Naive thymus-derived CD4-positive, alpha-beta T cell (primary cell): ENCODE data around the gene SCGB1C1. TPM values are rescaled to one million over a fixed set of nuclear protein-coding genes. Genes with fewer than 3 reads are reported as not detected.
A peak's percentile ranks its signal among the peaks of the same experiment; 100 is the strongest.

Experiments
- ATAC-seq: fragments of 150-1000 bp; cut with Tn5 transposase; 2 replicates; pipeline ENCODE4 v1.10.0; 2021; ENCODE audit warnings: mild to moderate bottlenecking, moderate library complexity
- CTCF ChIA-PET: fragments of 350-600 bp; sonication (Branson Sonifier 250); formaldehyde crosslinking; loops from one replicate; lab custom pipeline; 2021; ENCODE audit warnings: antibody characterized with exemption; lab: Charles Lee
- POLR2A ChIA-PET: fragments of 350-600 bp; sonication (Branson Sonifier 250); formaldehyde crosslinking; loops from one replicate; lab custom pipeline; 2021; ENCODE audit warnings: antibody characterized with exemption, inconsistent platforms; lab: Charles Lee
- DNase-seq, 9 donors: peaks; one replicate each; pipeline versions ENCODE4 v3.0.0 to v3.0.0-alpha.2; 2020 to 2022; ENCODE audit warnings: mixed read lengths in 1 of 9
- H3K27ac ChIP-seq: one replicate; pipeline ENCODE4 v1.7.0; 2013; ENCODE audit warnings: mild to moderate bottlenecking, low read depth, low read length, moderate library complexity
- H3K27me3 ChIP-seq, 2 donors: one replicate each; pipeline ENCODE4 v1.7.0; 2013; ENCODE audit warnings: low read length in 2 of 2, mild to moderate bottlenecking in 2 of 2, moderate library complexity in 2 of 2; ENCODE audit not compliant: control insufficient read depth in 2 of 2, insufficient read depth in 2 of 2
- H3K36me3 ChIP-seq, 3 experiments: 1 replicate in 2 of 3; 2 replicates in 1 of 3; pipeline ENCODE4 v1.7.0; 2013; ENCODE audit warnings: low read length in 3 of 3, mild to moderate bottlenecking in 3 of 3, moderate library complexity in 1 of 3; ENCODE audit not compliant: insufficient read depth in 3 of 3, control insufficient read depth in 2 of 3
- H3K4me1 ChIP-seq, 2 donors: one replicate each; pipeline ENCODE4 v1.7.0; 2013; ENCODE audit warnings: low read length in 2 of 2, mild to moderate bottlenecking in 2 of 2, moderate library complexity in 1 of 2; ENCODE audit not compliant: control insufficient read depth in 2 of 2, insufficient read depth in 2 of 2
- H3K4me3 ChIP-seq: 2 replicates; pipeline ENCODE4 v1.7.0; 2013; ENCODE audit warnings: mild to moderate bottlenecking, low read length
- H3K9me3 ChIP-seq, 3 experiments: 1 replicate in 2 of 3; 2 replicates in 1 of 3; pipeline ENCODE4 v1.7.0; 2013; ENCODE audit warnings: low read length in 3 of 3; ENCODE audit not compliant: control insufficient read depth in 2 of 3
- H3K27ac Mint-ChIP-seq, 9 donors: one replicate each; pipeline ENCODE4 v1.8.0; 2020 to 2022; ENCODE audit warnings: mixed read lengths in 9 of 9, mild to moderate bottlenecking in 8 of 9, moderate library complexity in 5 of 9, inconsistent platforms in 2 of 9
- H3K27me3 Mint-ChIP-seq, 5 donors: one replicate each; pipeline ENCODE4 v1.8.0; 2021 to 2022; ENCODE audit warnings: mixed read lengths in 5 of 5, mild to moderate bottlenecking in 1 of 5
- H3K36me3 Mint-ChIP-seq, 5 donors: one replicate each; pipeline ENCODE4 v1.8.0; 2020 to 2022; ENCODE audit warnings: mixed read lengths in 5 of 5, mild to moderate bottlenecking in 3 of 5, inconsistent platforms in 1 of 5
- H3K4me1 Mint-ChIP-seq, 7 donors: one replicate each; pipeline ENCODE4 v1.8.0; 2020 to 2022; ENCODE audit warnings: mixed read lengths in 7 of 7, mild to moderate bottlenecking in 3 of 7, inconsistent platforms in 1 of 7
- H3K4me3 Mint-ChIP-seq, 10 donors: one replicate each; pipeline ENCODE4 v1.8.0; 2020 to 2022; ENCODE audit warnings: mild to moderate bottlenecking in 10 of 10, mixed read lengths in 10 of 10, moderate library complexity in 6 of 10, inconsistent platforms in 2 of 10
- H3K9me3 Mint-ChIP-seq, 11 donors: one replicate each; pipeline ENCODE4 v1.8.0; 2020 to 2022; ENCODE audit warnings: mixed read lengths in 11 of 11, mild to moderate bottlenecking in 4 of 11, inconsistent platforms in 1 of 11, moderate library complexity in 1 of 11
- intact Hi-C, 2 donors: fragments of 100-400 bp; cut with micrococcal nuclease; formaldehyde crosslinking; loops; one replicate each; pipeline ENCODE4 v1.15.1; 2023
- polyA plus RNA-seq, 2 donors: library from polyadenylated mRNA; unstranded; fragments of 300-500 nt; fragmentation: Illumina TruSeq; gene quantifications; one replicate each; pipeline ENCODE4 v1.2.3, GENCODE V29; 2021
- total RNA-seq, 6 experiments: library from RNA in 5 of 6; stranded (reverse) in 5 of 6; gene quantifications; 1 replicate in 5 of 6; 2 replicates in 1 of 6; pipeline ENCODE4 v1.2.3 and lab custom pipeline; 2021 to 2026

Gene SCGB1C1
- total and polyA plus RNA-seq, 7 experiments from 2014 or later = not detected

DNA sequence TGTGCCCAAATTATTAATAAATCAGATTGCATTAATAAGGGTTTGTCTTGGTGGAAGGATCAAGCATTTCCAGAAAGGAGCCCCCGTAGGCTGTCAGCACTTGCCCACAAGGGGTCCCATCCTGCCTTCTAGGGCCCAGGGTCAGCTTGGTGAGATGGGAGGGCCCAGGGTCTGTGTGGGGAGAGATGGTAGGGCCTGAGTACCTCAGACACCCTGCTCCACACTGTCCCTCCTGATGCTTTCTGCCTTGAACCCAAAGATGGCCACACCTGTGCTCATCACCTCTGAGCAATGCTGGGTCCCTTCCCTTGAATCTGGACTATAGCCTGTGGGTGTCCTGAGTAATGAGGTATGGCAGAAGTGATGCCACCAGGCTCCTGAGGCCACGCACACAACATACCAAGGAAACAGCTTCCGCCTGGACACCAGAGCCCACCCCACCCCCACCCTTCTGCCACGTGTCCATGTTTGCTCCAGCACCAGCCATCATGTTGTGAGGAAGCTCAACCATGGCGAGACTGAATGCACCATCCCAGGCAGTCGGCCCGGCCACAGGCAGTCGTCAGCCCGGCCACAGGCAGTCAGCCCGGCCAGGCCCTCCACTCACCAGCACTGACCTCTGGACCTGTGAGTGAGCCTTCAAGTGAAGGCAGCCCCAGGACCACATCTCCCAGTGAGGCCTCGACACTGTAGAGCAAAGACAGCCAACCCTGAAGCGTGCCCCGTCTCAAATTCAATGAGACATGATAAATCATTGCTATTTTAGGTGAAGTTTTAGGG, 7.5 kb downstream of the SCGB1C1 start:
- Mint-ChIP-seq H3K4me1 (peaks cover 26 to 49% (median 41%) of the 10 kb centered on the region in 7 donors), H3K9me3 (no peaks in the 10 kb centered on the region), H3K27me3 (no peaks in the 10 kb centered on the region), H3K4me3 (no peak overlapping the region), H3K27ac (peak overlapping the region in 5 of 9 donors; percentile 26 to 94 (median 76)), H3K36me3 (peaks cover 0 to 15% (median 8%) of the 10 kb centered on the region in 5 donors)
- Histone ChIP-seq H3K4me1 (peaks cover 9 to 40% of the 10 kb centered on the region in 2 donors), H3K36me3 (peaks cover 8 to 24% (median 8%) of the 10 kb centered on the region in 3 experiments), H3K27me3 (no peaks in the 10 kb centered on the region), H3K4me3 (no peak overlapping the region), H3K27ac (no peak overlapping the region), H3K9me3 (no peaks in the 10 kb centered on the region)
- ATAC-seq (no peak), DNase-seq (peak in 1 of 9 donors; percentile 5)
- ChIA-PET CTCF (no interaction called here), POLR2A (interaction anchor here (0.9 kb wide), 1 partner anchor 35 kb away, joined by 3 read pairs; no protein-coding TSS in a partner anchor)
- intact Hi-C loops = no loop called here

DNA sequence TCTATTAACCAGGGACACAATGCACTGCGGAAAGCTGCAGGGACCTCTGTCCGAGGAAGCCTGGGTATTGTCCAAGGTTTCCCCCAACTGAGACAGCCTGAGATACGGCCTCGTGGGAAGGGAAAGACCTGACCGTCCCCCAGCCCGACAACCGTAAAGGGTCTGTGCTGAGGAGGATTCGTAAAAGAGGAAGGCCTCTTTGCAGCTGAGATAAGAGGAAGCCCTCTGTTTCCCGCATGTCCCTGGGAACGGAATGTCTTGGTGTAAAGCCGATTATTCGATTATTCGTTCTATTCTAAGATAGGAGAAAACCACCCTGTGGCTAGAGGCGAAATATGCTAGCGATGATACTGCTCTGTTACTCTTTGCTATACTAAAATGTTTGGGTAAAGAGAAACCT, 9.1 kb downstream of the SCGB1C1 start:
- no peak overlapping the region for H3K4me3 ChIP-seq

DNA sequence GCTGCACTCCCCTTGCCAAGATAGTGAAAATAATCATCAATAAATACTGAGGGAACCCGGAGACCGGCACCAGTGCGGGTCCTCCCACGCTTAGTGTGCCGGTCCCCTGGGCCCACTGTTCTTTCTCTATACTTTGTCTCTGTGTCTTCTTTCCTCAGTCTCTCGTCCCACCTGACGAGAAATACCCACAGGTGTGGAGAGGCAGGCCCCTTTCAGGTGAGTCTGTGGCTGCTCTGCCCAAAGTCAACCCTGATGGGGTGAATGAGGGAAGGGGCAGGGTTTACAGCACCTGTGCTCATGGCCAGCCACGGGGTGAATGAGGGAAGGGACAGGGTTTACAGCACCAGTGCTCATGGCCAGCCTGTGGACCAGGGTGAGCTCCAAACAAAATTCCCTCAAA, 9.6 kb downstream of the SCGB1C1 start:
- intact Hi-C loops = no loop called here
- peaks cover 0 to 18% (median 8%) of the 10 kb centered on the region in 5 donors for H3K36me3 Mint-ChIP-seq
- no peaks in the 10 kb centered on the region for H3K27me3 Mint-ChIP-seq
- Histone ChIP-seq H3K4me3 (no peak overlapping the region), H3K9me3 (no peaks in the 10 kb centered on the region), H3K4me1 (peaks cover 22 to 50% of the 10 kb centered on the region in 2 donors), H3K27me3 (no peaks in the 10 kb centered on the region), H3K27ac (peak overlapping the region; percentile 51), H3K36me3 (peaks cover 8 to 36% (median 10%) of the 10 kb centered on the region in 3 experiments)
- H3K4me3 Mint-ChIP-seq = peak overlapping the region; percentile 15 to 72 (median 58)
- ChIA-PET CTCF (no interaction called here), POLR2A (interaction anchor here (0.6 to 1.1 kb wide), 2 partner anchors 9 to 209 kb away, joined by 3 to 4 read pairs; no protein-coding TSS in a partner anchor)
- peaks cover 26 to 59% (median 51%) of the 10 kb centered on the region in 7 donors for H3K4me1 Mint-ChIP-seq
- no peak for ATAC-seq
- DNase-seq = peak in 2 of 9 donors; percentile 8 to 20
- peak overlapping the region; percentile 43 to 94 (median 87) for H3K27ac Mint-ChIP-seq
- no peaks in the 10 kb centered on the region for H3K9me3 Mint-ChIP-seq

More for the DNA sequence above, 9.1 kb downstream of the SCGB1C1 start:
- Mint-ChIP-seq H3K27me3 (no peaks in the 10 kb centered on the region), H3K36me3 (peaks cover 0 to 18% (median 8%) of the 10 kb centered on the region in 5 donors), H3K27ac (peak overlapping the region; percentile 5 to 94 (median 87)), H3K9me3 (no peaks in the 10 kb centered on the region), H3K4me3 (peak overlapping the region; percentile 1 to 72 (median 58)), H3K4me1 (peaks cover 26 to 59% (median 51%) of the 10 kb centered on the region in 7 donors)
- ChIA-PET POLR2A (no interaction called here), CTCF (no interaction called here)
- peaks cover 22 to 50% of the 10 kb centered on the region in 2 donors for H3K4me1 ChIP-seq
- peaks cover 8 to 33% (median 10%) of the 10 kb centered on the region in 3 experiments for H3K36me3 ChIP-seq
- H3K9me3 ChIP-seq = no peaks in the 10 kb centered on the region
- intact Hi-C loops = no loop called here
- ATAC-seq = no peak
- DNase-seq = peak in 3 of 9 donors; percentile 6 to 19 (median 16)
- no peaks in the 10 kb centered on the region for H3K27me3 ChIP-seq
- H3K27ac ChIP-seq = peak overlapping the region; percentile 51

DNA sequence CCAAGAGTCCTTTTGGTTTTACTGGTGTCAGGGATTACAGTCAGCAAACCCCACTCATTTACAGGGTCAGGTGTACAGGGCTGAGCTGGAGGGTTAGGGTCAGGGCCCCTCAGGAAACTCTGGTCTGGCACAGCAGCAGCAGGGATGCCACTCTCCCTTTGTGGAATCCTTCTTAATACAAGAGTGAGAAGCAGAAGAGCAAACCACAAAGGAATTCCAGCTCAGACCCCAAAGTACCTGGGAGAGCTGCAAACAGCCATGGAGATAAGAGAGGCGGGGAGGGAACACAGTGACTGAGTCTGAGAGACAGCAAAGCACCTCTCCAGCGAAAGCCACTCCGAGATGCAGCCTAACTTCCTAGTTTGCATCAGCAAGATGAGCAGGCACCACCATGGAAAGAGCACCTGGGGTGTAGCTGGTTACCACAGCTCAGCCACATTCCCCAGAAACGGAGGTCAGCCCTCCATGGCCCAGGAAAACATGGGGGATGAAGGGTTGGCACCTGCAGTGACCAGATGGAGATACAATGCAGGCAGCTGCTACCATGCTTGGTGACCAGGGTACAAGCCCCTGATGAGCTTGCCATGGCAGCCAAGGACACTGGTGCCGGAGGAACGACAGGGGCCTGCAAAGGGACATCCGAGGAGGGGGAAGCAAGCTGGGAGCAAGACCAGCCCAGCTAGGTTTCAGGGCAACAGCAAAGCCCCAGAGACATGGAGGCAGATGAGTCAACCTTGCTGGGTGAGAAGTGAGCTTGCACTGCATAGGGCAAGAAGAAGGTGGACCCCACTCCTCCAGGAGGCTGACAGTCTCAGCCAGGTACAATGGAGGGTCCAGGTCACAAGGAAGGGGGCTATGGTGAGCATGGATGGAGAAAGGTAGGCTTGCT, 10.4 kb downstream of the SCGB1C1 start:
- Mint-ChIP-seq H3K9me3 (peaks cover 0 to 2% (median 0%) of the 10 kb centered on the region in 11 donors), H3K27ac (peak overlapping the region; percentile 42 to 94 (median 87)), H3K36me3 (peaks cover 0 to 18% (median 8%) of the 10 kb centered on the region in 5 donors), H3K4me1 (peaks cover 26 to 62% (median 51%) of the 10 kb centered on the region in 7 donors), H3K27me3 (no peaks in the 10 kb centered on the region), H3K4me3 (peak overlapping the region in 5 of 10 donors; percentile 27 to 47 (median 36))
- DNase-seq (peak in 1 of 9 donors; percentile 20), ATAC-seq (no peak)
- intact Hi-C loops = no loop called here
- Histone ChIP-seq H3K27me3 (no peaks in the 10 kb centered on the region), H3K9me3 (no peaks in the 10 kb centered on the region), H3K36me3 (peaks cover 8 to 36% (median 10%) of the 10 kb centered on the region in 3 experiments), H3K4me1 (peaks cover 22 to 50% of the 10 kb centered on the region in 2 donors), H3K27ac (peak overlapping the region; percentile 51), H3K4me3 (no peak overlapping the region)
- ChIA-PET POLR2A (interaction anchor here (0.6 to 1.4 kb wide), 4 partner anchors 9 to 209 kb away, joined by 3 to 4 read pairs (median 3); no protein-coding TSS in a partner anchor), CTCF (no interaction called here)

DNA sequence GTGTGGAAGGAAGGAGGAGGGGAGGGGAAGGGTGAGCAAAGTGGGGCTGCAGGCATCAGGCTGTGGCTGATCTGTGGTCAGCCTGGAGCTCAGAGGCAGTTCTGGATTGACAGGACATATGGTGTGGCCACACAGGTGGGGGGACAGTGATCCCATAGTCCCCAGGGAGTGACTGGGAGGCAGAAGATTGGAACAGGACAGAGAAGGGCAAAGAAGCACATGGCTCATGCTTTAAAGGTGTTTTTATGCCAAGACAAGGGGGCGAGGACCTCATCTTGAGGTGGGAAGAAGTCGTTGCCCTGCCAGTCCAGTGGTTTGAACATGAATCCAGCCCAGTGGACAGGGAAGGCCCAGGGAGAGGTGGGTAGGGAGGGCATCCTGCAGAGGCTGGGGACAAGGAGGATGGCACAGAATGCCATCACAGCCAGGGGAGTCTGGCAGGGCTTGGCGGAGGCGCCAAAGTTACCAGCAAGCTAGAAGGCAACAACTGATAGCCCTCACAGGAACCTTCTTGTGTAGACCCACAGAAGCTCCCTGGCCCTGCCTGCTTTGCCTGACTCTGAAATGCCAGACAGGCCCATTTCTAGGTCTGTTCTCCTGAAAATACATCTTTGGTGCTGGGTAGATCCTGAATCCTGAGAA, 11.2 kb downstream of the SCGB1C1 start:
- no peak overlapping the region for H3K4me3 ChIP-seq
- H3K27me3 ChIP-seq = no peaks in the 10 kb centered on the region
- no peak for ATAC-seq
- ChIA-PET POLR2A (interaction anchor here (0.9 to 1.4 kb wide), 3 partner anchors 8 to 203 kb away, joined by 3 to 4 read pairs (median 3); no protein-coding TSS in a partner anchor), CTCF (no interaction called here)
- peak overlapping the region; percentile 51 for H3K27ac ChIP-seq
- peak overlapping the region in 8 of 9 donors; percentile 22 to 88 (median 76) for H3K27ac Mint-ChIP-seq
- peaks cover 0 to 4% (median 0%) of the 10 kb centered on the region in 11 donors for H3K9me3 Mint-ChIP-seq
- peaks cover 8 to 36% (median 10%) of the 10 kb centered on the region in 3 experiments for H3K36me3 ChIP-seq
- intact Hi-C loops = no loop called here
- peaks cover 0 to 20% (median 8%) of the 10 kb centered on the region in 5 donors for H3K36me3 Mint-ChIP-seq
- no peaks in the 10 kb centered on the region for H3K27me3 Mint-ChIP-seq
- H3K4me1 ChIP-seq = peaks cover 23 to 50% of the 10 kb centered on the region in 2 donors
- DNase-seq = peak in 1 of 9 donors; percentile 13
- H3K4me3 Mint-ChIP-seq = peak overlapping the region in 8 of 10 donors; percentile 27 to 96 (median 42)
- peaks cover 26 to 65% (median 51%) of the 10 kb centered on the region in 7 donors for H3K4me1 Mint-ChIP-seq
- no peaks in the 10 kb centered on the region for H3K9me3 ChIP-seq
